ENCODE results near the gene SLC7A4.

Gene SLC7A4

GRCh38 chr22:21032037-21032867 is at the start of gene SLC7A4:
SLC7A4 (minus strand) TSS chr22:21032561; CDS start chr22:21031812, 749 bp downstream.
- H3K36me3 ChIP-seq (ENCODE audit: control insufficient read depth, insufficient read depth, low read length), result no peaks in the 10 kb centered on the region
- H3K4me2 ChIP-seq (ENCODE audit: low read length), result peak within 1 kb of the TSS; percentile 48
- H3K4me3 ChIP-seq (ENCODE audit: low read depth, low read length), result no peak within 1 kb of the TSS
- peaks cover 3% of the 10 kb centered on the region for H3K27me3 ChIP-seq (ENCODE audit: control insufficient read depth, insufficient read depth, low read length)
- TF ChIP-seq CTCF (IDR thresholded peaks at IDR 0.05), result no peak
- no peaks in the 10 kb centered on the region for H3K4me1 ChIP-seq
- H3K9ac ChIP-seq, result no peak within 1 kb of the TSS
- no peak within 1 kb of the TSS for H3K27ac ChIP-seq
- no peaks in the 10 kb centered on the region for H3K9me3 ChIP-seq (ENCODE audit: control insufficient read depth, low read length)
- peak within 1 kb of the TSS; percentile 58 for H2AFZ ChIP-seq
- H3K79me2 ChIP-seq, result no peaks in the 10 kb centered on the region

GRCh38 chr22:21080435-21081137 is 48.2 kb upstream of the SLC7A4 start:
- Histone ChIP-seq H3K9ac (no peak overlapping the region), H3K27ac (no peak overlapping the region), H3K36me3 (ENCODE audit: control insufficient read depth, insufficient read depth, low read length) (no peaks in the 10 kb centered on the region), H3K4me1 (no peaks in the 10 kb centered on the region), H3K27me3 (ENCODE audit: control insufficient read depth, insufficient read depth, low read length) (no peaks in the 10 kb centered on the region), H3K9me3 (ENCODE audit: control insufficient read depth, low read length) (no peaks in the 10 kb centered on the region), H3K4me2 (ENCODE audit: low read length) (no peak overlapping the region), H3K79me2 (no peaks in the 10 kb centered on the region), H3K4me3 (ENCODE audit: low read depth, low read length) (no peak overlapping the region), H2AFZ (no peak overlapping the region)
- TF ChIP-seq CTCF (IDR thresholded peaks at IDR 0.05), result no peak

GRCh38 chr22:21079493-21079892 is 47.1 kb upstream of the SLC7A4 start:
- H3K4me2 ChIP-seq (ENCODE audit: low read length), result no peak overlapping the region
- no peaks in the 10 kb centered on the region for H3K9me3 ChIP-seq (ENCODE audit: control insufficient read depth, low read length)
- no peaks in the 10 kb centered on the region for H3K4me1 ChIP-seq
- H3K79me2 ChIP-seq, result no peaks in the 10 kb centered on the region
- no peak overlapping the region for H2AFZ ChIP-seq
- H3K27me3 ChIP-seq (ENCODE audit: control insufficient read depth, insufficient read depth, low read length), result no peaks in the 10 kb centered on the region
- H3K27ac ChIP-seq, result no peak overlapping the region
- no peaks in the 10 kb centered on the region for H3K36me3 ChIP-seq (ENCODE audit: control insufficient read depth, insufficient read depth, low read length)
- H3K9ac ChIP-seq, result no peak overlapping the region
- no peak for TF ChIP-seq CTCF (IDR thresholded peaks at IDR 0.05)
- no peak overlapping the region for H3K4me3 ChIP-seq (ENCODE audit: low read depth, low read length)

GRCh38 chr22:21078916-21079315 is 46.6 kb upstream of the SLC7A4 start:
- Histone ChIP-seq H3K79me2 (no peaks in the 10 kb centered on the region), H2AFZ (no peak overlapping the region), H3K4me3 (ENCODE audit: low read depth, low read length) (no peak overlapping the region), H3K4me2 (ENCODE audit: low read length) (no peak overlapping the region), H3K9ac (no peak overlapping the region), H3K36me3 (ENCODE audit: control insufficient read depth, insufficient read depth, low read length) (no peaks in the 10 kb centered on the region), H3K9me3 (ENCODE audit: control insufficient read depth, low read length) (no peaks in the 10 kb centered on the region), H3K27me3 (ENCODE audit: control insufficient read depth, insufficient read depth, low read length) (no peaks in the 10 kb centered on the region), H3K27ac (no peak overlapping the region), H3K4me1 (no peaks in the 10 kb centered on the region)
- TF ChIP-seq CTCF (IDR thresholded peaks at IDR 0.05), result no peak

Data from parathyroid adenoma (tissue), 2 donors.